Spleen (tissue), 7 donors: Measurements from ENCODE around the gene CSNK2B.

ENCODE experiments used
- POLR2AphosphoS5 ChIP-seq, 3 donors: sonication (generic); formaldehyde crosslinking; IDR thresholded peaks; one replicate each; pipeline ENCODE4 v1.5.1; 2017; ENCODE audit warnings: antibody characterized with exemption in 3 of 3
- TF ChIP-seq, protein P1 (sequence below), 11 experiments: fragments of 200-600 bp in 7 of 11; fragments of 450-650 bp in 4 of 11; sonication (generic) in 4 of 11; IDR thresholded peaks in 8 of 11; conservative IDR thresholded peaks in 3 of 11; 1 replicate in 7 of 11; 2 replicates in 4 of 11; pipeline versions ENCODE4 v1.4.0 to v1.8.0; 2016 to 2021; ENCODE audit warnings: antibody characterized with exemption in 11 of 11, inconsistent platforms in 4 of 11, mild to moderate bottlenecking in 1 of 11
- donor health status: DM: no; HTN: no; CAD: no; lungs with moderate emphysema.
- donor health status: DM: no; HTN: no; CAD: no.
- donor health status: DM: no; HTN: no; CAD: no.

DNA sequence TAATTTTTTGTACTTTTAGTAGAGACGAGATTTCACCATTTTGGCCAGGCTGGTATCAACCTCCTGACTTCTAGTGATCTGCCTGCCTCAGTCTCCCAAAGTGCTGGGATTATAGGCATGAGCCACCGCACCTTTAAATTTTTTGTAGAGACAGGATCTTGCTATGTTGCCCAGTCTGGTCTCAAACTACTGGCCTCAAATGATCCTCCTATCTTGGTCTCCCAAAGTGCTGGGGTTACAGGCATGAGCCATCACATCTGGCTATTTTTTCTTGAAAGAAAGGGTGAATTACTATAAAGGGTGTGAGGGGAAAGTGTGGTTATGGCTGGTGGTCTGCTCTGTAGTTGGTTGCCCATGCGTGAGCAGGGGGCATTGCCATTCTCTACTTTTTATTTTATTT, 42.3 kb downstream of the CSNK2B start:
- TF ChIP-seq POLR2AphosphoS5 (IDR thresholded peaks at IDR 0.05), result no peak
- TF ChIP-seq, protein P1, sequence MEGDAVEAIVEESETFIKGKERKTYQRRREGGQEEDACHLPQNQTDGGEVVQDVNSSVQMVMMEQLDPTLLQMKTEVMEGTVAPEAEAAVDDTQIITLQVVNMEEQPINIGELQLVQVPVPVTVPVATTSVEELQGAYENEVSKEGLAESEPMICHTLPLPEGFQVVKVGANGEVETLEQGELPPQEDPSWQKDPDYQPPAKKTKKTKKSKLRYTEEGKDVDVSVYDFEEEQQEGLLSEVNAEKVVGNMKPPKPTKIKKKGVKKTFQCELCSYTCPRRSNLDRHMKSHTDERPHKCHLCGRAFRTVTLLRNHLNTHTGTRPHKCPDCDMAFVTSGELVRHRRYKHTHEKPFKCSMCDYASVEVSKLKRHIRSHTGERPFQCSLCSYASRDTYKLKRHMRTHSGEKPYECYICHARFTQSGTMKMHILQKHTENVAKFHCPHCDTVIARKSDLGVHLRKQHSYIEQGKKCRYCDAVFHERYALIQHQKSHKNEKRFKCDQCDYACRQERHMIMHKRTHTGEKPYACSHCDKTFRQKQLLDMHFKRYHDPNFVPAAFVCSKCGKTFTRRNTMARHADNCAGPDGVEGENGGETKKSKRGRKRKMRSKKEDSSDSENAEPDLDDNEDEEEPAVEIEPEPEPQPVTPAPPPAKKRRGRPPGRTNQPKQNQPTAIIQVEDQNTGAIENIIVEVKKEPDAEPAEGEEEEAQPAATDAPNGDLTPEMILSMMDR (IDR thresholded peaks at IDR 0.05 in 8 of 11, conservative IDR thresholded peaks at IDR 0.05 in 3 of 11), result no peak
